ENCODE data around the gene CD99L2.
"Not testable (repeated sequence)": the region's sequence is repeated elsewhere in the genome, so short reads cannot be mapped to it uniquely, and the experiment has no call there.

CD99L2 gene

DNA sequence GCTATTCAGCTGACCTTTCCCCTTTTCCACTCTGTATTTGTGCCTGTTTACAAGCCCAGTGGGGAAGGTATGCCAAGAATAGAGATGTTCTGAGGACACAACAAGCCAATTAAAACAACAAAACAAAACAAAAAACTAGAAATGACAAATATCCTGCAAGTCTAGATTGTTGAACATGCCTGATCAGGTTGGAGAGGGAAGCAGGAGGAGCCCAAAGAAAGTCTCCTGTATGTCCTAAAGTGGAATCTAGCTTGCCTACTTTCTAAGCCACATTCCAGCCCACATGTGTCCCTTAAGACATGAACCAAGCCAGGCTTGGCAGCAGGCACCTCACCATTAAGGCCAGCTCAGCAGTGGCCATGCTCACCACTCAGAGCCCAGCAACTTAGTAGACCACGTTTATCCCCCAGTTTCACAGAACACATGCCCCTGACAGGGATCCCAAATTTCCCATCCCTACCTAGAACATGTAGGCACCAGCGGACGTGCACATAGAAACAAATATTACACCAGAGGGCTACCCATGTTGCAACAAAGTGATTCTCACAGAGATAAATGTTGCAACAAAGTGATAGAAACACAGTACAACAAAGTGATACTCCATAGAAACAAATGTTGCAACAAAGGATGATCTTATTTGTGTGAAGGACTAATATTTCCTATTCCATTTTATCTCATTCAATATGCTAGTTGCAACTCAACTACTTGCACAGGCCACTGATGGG, 48.3 kb downstream of the CD99L2 start:
- DNase-seq: no peak

DNA sequence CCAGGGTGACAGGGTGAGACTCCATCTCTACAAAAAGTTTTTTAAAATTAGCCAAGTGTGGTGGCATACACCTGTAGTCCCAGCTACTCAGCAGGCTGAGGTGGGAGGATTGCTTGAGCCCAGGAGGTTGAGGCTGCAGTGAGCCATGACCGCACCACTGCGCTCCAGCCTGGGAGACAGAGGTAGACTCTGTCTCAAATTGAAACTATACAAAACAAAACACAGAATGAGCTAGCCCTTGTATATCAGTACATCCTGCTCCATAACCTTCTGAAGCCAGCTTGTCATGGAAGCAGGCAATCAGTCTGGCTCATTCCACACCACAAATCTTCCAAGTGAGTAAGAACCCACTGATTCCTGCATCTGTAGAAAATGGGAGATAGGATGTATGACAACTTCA, 49.0 kb downstream of the CD99L2 start:
- no peak for DNase-seq

DNA sequence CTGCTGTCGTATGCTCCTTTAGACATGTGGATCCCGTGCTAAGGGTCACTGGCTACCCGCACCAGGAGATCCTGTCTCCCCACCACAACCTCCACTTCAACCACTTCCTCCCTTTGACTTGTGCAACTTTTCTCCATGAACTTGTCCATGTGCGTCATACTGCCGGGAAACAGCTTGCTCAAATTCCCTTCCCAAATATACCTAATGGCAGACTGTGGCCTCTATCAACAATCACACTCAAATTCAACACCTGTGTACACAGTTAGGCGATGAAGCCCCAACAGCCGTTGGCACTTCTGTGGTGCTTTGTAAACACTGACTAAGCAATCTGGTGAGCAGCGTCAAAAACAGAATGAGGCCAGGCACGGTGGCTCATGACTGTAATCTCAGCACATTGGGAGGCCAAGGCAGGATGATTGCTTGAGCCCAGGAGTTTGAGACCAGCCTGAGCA, 49.5 kb downstream of the CD99L2 start:
- DNase-seq: no peak

DNA sequence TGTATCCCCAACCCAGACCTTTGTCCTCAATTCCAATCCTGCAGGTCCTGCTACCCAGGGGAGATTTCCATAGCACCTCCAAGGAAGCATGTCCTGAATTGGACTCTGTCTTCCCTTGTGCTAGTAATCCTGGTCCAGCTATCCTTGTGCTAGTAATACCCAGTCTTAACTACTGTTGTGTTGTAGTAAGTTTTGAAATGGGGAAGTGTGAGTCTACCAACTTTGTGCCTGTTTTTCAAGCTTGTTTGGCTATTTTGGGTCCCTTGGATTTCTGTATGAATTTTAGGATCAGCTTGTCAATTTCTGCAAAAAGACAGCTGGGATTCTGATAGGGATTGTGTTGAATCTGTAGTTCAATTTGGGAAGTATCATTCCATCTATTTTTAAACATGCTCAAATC, 51.4 kb downstream of the CD99L2 start:
- no peak for DNase-seq

DNA sequence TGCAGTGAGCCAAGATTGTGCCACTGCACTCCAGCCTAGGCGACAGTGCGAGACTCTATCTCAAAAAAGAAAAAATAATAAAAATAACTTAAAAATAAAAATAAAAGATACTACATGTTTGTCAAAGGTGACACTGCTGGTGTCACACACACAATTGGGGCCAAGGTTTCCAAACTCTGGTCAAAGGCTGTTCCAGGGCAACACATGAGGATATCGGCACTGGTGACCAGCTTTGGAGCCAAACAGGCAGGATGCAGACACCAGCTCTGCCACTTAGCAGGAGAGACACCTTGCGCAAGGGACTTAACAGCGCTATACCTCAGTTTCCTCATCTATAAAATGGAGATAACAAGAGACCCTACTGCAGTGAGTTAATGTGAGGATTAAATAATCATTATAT, 52.3 kb downstream of the CD99L2 start:
- DNase-seq: no peak

DNA sequence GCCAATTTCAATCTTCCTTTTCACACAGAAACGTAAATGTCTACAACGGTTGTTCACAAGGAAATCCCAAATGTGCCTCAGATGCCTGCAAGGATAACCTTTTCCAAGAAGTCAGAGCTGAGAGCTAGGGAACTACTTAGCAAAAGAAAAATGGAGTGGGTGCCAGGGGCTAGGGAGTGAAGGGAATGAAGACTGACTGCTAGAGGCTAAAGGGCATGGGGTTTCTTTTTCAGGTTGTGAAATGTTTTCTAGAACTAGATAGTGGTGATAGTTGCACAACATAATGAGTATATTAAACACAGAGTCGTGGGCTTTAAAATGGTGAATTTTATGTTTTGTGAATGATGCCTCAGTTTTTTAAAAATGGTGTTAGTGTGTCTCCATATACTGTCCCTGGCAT, 53.4 kb downstream of the CD99L2 start:
- no peak for DNase-seq

DNA sequence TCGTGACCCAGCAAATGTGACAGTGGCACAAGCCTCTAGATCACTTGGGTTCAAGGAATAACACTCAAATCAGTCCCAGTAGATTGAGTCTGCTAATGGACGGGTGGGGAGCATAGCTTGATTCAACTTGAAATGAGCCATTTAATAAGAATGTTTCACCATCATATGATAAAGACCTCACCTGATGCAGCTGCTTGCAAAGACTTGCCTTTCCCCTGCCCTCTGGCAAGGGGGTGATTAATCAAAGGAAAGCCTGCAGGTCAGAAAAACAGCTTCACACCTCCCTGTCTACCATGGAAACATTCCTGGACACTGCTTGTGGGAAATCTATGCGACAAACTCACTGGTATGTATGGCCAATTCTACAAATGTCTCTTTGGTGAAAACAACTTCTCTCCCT, 54.5 kb downstream of the CD99L2 start:
- DNase-seq: no peak

DNA sequence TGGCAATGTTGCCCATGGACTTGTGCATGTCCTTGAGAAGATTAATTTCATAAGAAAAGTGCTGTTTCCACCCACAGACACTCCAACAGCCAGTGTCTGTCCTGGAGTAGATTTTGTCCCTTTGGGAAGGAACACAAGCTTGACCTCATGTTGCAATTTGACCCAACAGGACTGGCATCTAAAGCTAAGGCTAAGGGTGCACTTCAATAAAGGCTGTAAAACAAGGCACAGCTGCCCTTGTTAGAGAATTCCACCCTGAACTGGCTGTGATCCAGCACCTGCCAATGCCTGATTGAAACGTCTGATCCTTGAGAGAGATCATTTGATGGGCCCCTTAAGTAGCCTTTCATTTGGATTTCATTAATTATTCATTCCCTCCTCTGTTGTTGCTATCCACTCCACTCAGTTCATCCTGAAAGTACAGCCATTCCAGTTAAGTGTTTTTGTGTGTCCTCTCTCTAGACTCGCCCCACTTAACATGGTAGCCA, 56.2 kb downstream of the CD99L2 start:
- DNase-seq: no peak

DNA sequence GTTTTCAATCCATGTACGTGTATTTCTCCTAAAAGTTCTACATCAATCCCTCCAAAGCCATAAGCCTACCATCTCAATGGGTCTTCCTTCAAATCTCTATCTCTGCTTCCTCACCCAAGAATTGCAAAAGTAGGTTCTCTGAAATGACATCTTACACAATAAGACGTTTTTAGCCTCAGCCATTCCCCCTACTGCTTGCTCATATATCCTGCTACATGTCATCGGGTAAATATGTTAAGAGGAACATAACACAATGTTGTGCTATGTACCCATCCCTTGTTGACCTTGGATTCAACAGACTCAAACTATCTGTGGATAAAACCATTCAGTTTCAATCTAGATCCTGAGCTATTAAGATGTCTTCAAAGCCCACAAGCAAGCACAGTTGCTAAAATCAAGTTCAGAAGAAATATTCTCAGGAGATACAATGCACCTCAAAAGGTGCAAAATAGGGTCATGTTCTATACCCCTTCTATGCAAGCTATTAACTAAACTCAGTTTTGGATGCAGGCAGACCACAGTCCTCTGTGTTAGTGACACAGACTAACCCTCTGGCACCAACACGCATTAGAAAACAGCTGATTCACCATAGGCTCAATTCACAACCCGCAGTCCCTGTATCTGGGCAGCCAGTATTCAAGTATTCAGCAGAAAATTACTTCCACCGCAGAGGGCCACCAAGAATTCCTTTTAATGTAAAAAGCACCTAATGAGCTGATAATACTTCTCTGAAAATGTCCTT, 56.8 kb downstream of the CD99L2 start:
- no peak for DNase-seq

DNA sequence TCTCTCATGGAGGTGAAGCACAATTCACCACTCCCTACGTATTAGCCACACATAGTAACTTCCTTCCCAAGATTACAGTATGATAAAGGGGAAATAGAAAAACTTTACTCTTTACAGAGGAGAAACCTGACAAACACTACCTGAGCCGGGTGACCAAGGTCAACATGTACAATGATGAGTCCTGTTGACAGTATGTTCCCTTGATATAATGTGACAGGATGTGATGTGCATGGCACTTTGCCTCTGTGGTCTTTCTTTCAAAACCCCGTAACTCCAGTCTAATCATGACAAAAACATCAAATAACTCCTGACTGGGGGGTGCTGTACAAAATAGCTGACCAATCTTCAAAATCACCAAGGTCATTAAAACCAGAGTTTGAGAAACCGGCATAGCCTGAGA, 60.6 kb downstream of the CD99L2 start:
- no peak for DNase-seq

DNA sequence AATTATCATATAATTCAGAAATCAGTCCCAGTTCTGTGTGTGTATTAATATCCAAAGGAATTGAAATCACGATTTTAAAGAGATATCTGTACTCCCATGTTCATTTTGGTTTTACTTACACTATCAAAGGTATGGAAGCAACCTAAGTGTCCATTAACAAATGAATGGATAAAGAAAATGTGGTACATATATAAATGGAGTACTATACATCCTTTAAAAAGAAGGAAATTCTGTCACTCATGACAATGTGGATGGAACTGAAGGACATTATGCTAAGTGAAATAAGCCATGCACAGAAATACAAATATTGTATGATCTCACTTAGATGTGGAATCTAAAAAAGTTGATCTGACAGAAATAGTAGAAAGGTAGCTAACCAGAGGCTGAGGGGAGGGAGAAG, 63.8 kb downstream of the CD99L2 start:
- no peak for DNase-seq

DNA sequence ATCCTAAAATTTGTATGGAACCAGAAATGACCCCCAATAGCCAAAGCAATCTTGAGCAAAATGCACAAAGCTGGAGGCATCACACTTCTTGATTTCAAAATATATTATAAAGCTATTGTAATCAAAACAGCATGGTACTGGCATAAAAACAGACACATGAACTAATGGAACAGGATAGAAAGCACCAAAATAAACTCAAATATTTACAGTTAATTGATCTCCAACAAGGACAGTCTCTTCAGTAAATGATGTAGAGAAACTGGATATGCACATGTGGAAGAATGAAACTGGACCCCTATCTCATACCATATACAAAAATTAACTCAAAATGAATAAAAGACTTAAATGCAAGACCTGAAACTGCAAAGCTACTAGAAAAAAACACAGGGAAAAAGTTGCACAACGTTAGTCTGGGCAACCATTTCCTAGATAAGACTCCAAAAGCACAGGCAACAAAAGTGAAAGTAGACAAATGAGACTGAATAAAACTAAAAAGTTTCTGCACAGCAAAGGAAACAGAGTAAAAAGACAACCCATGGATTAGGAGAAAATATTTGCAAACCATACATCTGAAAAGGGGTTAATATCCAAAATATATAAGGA, 64.9 kb downstream of the CD99L2 start:
- no peak for DNase-seq

DNA sequence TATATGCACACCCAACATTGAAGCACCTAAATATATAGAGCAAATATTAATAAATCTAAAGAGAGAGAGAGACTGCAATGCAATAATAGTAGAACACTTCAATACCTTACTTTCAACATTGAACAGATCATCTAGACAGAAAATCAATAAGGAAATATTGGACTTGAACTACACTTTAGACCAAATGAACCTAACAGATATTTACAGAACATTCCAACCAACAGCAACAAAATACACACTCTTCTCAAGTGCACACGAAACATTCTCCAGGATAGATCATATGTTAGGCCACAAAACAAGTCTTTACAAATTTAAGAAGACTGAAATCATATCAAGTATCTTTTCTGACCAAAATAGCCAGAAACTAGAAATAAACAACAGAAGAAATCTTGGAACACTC, 66.6 kb downstream of the CD99L2 start:
- DNase-seq: no peak

DNA sequence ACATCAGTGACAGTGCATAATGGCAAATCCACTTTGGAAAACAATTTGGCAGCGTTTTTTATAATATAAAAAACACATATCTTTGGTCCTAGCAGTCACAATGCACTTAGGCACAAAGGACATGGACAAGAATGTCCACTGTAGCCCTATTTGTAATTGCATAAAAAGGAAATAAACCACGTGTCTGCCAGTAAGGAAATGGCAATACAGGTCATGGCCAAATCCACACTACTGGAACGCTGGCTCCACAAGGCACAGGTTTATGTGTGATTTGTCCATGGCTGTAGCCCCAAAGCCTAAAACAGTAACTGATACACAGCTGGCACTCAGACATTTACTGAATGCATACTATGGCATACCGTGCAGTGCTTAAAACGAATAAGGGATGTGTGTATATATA, 69.7 kb downstream of the CD99L2 start:
- DNase-seq: no peak

DNA sequence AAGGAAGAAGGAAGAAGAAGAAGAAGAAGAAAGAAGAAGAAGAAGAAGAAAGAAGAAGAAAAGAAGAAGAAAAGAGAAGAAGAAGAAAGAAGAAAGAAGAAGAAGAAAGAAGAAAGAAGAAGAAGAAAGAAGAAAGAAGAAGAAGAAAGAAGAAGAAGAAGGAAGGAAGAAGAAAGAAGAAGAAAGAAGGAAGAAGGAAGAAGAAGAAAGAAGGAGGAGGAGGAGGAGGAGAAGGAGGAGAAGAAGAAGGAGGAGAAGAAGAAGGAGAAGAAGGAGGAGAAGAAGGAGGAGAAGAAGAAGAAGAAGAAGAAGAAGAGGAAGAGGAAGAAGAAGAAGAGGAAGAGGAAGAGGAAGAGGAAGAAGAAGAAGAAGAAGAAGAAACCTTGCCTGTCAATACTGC, 74.1 kb downstream of the CD99L2 start:
- DNase-seq: not testable (repeated sequence)

DNA sequence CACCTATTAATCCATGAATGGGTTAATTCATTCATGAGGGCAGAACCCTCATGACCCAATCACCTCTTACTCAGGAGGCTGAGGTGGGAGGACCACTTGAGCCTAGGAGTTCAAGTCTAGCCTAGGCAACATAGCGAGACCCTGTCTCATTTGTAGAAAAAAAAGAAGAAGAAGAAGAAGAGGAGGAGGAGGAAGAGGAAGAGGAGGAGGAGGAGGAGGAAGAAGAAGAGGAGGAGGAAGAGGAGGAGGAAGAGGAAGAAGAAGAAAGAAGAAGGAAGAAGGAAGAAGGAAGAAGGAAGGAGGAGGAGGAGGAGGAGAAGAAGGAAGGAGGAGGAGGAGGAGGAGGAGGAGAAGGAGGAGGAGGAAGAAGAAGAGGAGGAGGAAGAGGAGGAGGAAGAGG, 74.6 kb downstream of the CD99L2 start:
- not testable (repeated sequence) for DNase-seq

DNA sequence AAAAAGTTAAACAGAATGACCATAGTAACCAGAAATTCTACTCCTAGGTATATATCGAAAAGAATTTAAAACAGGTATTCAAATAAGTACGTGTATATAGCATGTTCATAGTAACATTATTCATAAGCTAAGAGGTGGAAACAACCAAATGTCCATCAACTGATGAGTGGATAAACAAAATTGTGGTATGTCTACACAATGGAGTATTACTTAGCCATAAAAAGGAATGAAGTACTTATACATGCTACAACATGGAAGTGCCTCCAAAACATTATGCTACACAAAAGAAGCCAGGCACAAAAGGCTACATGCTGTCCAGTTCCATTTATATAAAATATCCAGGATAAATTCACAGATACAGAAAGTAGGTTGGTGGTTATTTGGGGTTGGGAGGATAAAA, 76.5 kb downstream of the CD99L2 start:
- no peak for DNase-seq

DNA sequence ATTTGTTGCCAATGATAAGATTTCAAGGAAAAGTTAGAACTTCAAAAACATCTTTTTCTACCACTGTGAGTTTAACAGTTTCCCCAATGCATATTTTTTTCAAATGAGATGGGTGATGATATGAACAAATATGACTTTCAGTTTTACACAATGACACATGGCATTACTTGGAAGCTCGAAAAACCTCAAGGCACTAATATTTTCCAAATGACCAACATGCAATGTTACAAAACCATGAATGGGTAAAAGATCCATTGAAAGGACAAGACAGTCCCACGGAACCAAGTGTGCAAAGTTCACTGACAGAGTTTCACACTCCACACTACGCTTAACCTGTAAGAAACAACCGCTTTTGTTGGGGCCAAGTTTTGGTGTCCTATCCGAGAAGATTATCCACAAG, 84.5 kb downstream of the CD99L2 start:
- no peak for DNase-seq

DNA sequence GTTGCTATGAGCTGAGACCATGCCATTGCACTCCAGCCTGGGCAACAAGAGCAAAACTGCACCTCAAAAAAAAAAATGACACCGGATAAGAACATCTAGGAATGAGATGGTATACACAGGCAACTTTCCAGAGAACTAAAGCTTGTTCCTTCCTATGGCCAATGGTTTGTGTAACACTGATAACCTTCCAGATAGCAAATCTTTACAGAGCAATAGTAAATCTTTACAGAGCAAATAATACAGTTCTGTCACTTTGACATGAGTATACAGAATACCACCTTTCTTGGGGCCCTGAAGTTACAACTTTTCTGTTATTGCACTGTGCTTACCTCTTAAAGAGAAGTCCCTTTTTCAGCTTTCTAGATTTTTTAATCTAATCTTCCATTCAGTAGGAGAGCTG, 91.6 kb downstream of the CD99L2 start:
- no peak for DNase-seq

DNA sequence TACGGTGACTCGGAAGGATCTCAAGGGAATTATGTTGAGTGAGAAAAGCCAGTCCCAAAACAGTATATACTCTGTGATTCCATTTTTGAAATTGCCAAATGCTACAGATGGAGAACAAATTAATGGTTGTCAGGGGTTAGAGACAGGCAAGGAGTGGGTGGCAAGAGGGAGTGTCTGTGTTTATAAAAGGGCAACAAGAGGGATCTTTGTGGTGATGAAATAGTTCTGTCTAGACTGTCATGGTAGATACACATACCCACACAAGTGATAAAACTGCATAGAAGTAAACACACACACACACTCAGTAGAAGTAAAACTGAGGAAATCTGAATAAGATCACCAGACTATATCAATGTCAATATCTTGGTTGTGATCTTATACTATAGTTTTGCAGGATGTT, 92.7 kb downstream of the CD99L2 start:
- DNase-seq: no peak

DNA sequence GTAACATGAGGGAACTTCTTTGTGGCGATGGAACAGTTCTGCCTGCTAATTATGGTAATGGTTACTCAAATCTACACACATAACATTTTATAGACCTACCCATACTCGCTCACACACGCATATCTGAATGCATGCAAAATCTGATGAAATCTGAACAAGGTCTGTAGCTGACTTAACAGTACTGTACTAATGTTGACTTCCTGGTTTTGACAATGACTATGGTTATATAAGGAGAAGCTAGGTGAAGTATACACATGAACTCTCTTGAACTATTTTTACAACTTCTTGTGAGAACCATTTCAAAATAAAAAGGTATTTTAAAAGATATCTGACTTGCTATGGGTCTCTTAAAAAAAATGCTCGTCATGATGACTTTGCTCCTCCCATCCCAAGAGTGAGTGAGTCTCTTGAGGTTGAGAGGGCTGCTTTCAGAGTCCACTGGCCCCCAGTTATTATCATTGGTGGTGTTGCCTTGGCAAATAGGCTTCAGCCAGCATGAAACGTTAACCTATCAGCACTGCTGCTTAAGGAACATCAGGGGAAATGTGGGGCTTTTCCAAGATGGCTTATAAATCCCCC, 105.4 kb downstream of the CD99L2 start:
- DNase-seq: no peak

DNA sequence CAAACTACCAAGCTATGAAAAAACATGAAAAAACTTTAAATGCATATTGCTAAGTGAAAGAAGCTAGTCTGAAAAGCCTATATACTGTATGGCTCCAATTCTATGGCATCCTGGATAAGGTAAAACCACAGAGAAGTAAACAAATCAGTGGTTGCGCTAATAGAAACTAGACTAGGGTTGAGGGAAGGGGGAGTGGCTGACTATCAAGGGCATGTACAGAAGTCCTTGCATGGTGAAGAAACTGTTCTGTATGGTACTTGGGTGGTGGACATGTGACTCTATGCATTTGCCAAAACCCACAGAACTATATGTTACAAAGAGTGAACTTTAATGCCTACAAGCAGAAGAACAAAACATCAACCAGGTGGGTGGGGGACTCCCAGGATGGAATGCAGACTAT, 108.4 kb downstream of the CD99L2 start:
- DNase-seq: no peak

DNA sequence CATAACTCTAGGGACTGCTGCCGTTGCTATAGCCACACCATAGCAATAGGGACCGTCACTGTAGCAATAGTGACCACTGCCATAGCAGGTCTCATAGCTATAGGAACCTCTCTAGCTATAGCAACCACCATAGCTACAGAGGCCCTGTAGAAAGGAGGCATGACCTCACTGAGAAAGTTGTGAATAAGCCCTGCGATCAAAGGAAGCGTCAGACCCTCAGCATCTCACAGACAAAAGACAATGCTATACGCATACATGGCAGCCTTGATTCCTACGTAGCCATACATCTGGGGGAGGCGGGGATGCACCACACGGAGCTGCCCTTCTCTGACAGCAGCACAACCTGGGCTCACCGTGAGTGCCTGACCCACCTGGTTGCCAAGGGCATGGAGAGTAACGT, 116.8 kb downstream of the CD99L2 start:
- no peak for DNase-seq

DNA sequence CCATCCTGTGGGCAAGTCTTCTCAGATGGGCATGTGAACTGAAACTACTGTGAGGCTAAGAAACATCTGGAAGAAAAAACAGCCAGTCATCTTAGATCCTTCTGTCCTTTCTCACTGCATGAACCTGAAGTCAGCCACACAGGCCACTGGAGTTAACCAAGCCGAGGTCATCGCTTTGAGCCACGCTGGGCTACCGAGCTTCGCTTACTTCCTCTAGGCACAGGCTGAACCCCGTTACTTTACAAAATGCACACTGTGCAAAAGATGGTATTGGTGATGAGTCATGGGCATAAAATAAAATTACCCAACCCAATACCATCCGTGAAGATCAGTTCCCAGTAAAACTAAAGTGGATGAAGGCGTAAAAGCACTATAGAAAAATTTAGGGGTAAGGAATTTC, 119.1 kb downstream of the CD99L2 start:
- no peak for DNase-seq
